Measurements from ENCODE around the gene ILK. TPM values are rescaled to one million over a fixed set of nuclear protein-coding genes. Genes with fewer than 3 reads are reported as not detected.
A peak's percentile ranks its signal among the peaks of the same experiment; 100 is the strongest.

Gene ILK
- total RNA-seq, 1 donor from 2014 or later = 92.4 TPM

DNA sequence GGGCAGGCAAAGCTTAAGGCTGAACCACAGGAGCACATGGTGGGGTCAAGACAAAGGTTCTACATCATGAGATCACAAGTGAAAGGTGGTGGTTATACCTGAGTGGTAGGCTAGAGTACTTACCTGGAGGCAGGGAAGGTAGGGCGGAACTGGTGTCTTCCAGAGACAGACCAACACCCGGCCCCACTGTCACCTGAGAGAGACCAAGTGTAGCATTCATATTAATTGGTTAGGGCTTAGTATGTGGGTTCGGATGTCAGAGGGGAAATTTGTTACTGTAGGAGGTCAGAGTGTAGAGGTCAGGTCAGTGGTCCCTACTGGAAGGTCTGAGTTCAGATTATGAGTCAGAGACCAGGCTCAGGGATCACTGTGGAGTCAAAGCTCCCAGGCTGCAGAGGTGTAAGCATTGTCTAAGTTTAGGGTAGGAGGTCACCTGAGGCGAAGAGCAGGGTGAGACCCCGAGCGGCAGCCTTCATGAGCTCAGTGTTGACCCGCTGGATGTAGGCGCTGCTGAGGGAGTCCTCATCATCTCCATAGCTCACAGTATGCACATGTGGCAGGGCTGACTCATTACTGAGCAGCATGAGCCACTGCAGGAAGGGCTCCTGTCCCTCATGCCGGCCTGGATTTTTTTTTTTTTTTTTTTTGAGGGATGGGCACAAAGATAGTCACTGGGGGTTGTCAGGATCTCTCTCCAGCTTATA lies 12.5 kb downstream of the ILK start:
- Mint-ChIP-seq H3K27me3 (no peaks in the 10 kb centered on the region), H3K4me1 (peaks cover 8% of the 10 kb centered on the region)
- no peak for DNase-seq

DNA sequence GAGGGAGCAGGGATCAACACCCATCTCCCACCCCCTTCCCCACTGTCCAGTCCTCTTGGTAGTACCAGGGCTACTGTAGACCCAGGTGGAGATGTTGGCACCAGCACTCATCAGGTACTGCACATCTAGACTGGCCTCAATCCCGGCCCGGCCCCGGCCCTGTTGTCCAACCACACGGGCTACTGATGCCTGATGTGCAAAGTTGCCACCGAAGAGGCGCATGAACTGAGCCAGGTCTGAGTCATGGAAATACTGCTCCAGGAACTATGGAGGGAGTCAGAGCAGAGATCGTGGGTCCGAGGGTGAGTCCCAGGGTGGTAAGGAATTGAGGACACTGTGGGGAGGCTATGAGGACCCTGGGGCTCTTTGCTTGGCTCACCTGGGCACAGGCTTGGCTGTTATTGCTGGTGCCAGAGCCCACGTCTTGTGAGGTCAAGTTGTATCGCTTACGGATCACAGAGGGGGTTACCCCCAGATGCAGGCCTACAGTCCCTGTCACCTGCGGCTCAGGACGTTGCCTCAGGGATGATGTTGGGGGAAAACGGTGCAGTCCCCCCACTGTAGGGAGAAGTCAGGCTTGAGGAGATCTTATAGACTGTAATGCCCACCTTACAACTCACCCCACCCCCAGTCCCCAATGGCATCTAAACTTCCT lies 13.1 kb downstream of the ILK start:
- peaks cover 3% of the 10 kb centered on the region for H3K4me1 Mint-ChIP-seq
- no peak for DNase-seq
- H3K36me3 Mint-ChIP-seq (ENCODE audit: low read depth) = peaks cover 22% of the 10 kb centered on the region
- H3K4me3 Mint-ChIP-seq = no peak overlapping the region
- no peaks in the 10 kb centered on the region for H3K27me3 Mint-ChIP-seq
- no peaks in the 10 kb centered on the region for H3K9me3 Mint-ChIP-seq
- no peak overlapping the region for H3K27ac Mint-ChIP-seq
- intact Hi-C loops (cut with micrococcal nuclease) = no loop called here

More for the DNA sequence above, 12.5 kb downstream of the ILK start:
- peaks cover 28% of the 10 kb centered on the region for H3K36me3 Mint-ChIP-seq (ENCODE audit: low read depth)
- H3K9me3 Mint-ChIP-seq = no peaks in the 10 kb centered on the region
- intact Hi-C loops (cut with micrococcal nuclease) = no loop called here
- H3K4me3 Mint-ChIP-seq = no peak overlapping the region
- no peak overlapping the region for H3K27ac Mint-ChIP-seq

DNA sequence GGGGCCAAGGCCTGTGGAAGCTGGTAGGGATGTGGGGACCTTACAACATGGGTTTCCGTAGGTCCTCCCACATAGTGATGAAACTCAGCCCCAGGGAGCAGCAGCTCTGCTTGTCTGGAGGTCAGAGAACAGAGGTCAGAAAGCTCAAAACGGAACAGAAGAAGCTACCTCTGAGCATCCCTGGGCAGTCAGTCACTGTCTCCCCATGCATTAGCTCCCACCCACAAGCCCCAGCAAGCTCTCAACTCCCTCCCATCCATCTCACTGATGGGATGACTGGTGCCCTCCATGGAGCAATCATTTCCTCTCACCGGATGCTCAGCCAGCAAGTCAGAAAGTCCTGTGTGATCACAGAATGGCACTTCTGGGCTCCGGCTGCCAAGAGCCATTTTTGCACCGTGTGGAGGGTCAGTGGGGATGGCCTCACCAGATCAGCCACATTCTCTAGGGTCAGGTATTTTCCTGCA lies 13.8 kb downstream of the ILK start:
- peaks cover 22% of the 10 kb centered on the region for H3K36me3 Mint-ChIP-seq (ENCODE audit: low read depth)
- H3K9me3 Mint-ChIP-seq = no peaks in the 10 kb centered on the region
- intact Hi-C loops (cut with micrococcal nuclease) = no loop called here
- H3K27ac Mint-ChIP-seq = peak overlapping the region; percentile 41
- no peak for DNase-seq
- peaks cover 3% of the 10 kb centered on the region for H3K4me1 Mint-ChIP-seq
- H3K4me3 Mint-ChIP-seq = no peak overlapping the region
- no peaks in the 10 kb centered on the region for H3K27me3 Mint-ChIP-seq

DNA sequence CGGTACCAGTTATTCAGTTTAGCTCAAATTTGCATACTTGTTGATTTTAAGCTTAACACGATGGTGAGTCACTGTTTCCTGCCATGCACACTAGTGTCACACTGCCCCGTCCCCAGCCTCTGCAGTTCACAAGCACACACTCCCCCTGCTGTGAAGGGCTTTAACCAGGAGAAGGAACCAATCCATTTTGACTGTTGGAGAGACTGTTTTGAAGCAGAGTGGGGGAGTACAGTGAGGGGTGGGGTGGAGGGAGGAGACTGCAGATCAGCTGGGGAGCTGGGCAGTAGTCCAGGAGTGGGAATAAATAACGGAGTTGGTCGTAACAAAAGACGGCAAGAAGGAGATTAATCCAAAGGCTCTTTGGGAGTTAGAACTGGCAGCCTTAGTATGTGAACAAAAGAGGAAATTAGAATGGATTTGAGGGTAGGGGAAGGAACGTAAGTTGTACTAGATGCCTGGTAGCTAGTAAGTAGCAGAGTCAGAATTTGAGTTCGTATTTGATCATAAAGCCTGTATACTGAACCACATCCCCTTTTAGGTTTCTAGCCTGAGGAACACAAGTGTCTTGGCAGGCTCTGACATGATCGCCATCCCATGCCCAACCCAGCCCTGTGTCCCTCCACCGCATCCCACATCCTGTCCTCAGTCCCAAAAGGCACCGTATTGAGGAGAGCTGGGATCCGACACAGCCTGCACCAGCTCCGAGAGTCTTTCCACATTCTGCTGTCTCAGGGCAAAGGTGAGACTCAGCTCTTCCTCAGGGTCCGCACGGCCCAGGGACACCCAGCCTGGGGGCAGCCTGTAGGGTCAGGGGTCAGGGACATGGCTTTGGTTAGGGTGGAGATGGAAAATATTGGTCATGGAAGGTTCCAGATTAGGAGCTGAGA lies 14.8 kb downstream of the ILK start:
- DNase-seq = peak; percentile 83
- no peaks in the 10 kb centered on the region for H3K9me3 Mint-ChIP-seq
- no peaks in the 10 kb centered on the region for H3K27me3 Mint-ChIP-seq
- H3K27ac Mint-ChIP-seq = no peak overlapping the region
- intact Hi-C loops (cut with micrococcal nuclease) = loop anchor here (1.0 to 2.0 kb wide), 4 partner anchors 7 to 65 kb away; partner anchors contain the start of genes ILK, MRPL17 and RRP8
- H3K36me3 Mint-ChIP-seq (ENCODE audit: low read depth) = peaks cover 22% of the 10 kb centered on the region
- H3K4me3 Mint-ChIP-seq = no peak overlapping the region
- peaks cover 3% of the 10 kb centered on the region for H3K4me1 Mint-ChIP-seq

DNA sequence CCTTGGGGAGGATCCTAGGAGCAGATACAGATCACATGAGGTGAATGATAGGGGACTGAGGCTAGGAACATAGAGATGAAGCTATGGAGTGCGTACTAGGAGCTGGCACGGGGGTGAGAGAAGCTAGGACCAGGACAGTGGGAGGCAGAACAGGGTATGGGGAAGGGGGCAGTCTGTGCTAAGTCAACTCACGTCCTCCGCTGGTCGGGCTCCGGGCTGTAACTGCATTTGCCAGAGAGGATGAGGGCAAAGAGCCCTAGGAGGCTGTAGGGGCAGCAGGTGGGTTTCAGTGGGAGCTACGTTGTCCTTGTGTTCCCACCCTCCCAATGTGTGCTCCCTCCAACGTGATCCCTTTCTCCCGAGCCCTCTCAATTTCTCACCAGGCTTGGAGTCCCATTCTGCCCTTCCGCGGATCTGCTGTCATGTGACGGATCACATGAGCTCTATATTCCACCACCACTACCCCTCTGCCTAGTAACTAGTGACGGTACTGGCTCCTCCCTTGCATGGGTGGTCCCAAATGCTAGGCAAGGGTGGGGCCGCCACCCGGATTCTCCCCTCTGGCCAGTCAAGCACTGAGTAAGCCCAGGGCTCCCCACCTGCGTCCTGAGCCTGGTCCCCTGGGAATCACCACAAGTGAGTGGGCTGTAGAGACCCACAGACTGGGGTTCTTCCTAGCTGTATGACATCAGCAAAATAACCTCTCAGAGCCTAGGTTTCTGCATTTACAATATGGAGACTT lies 15.6 kb downstream of the ILK start, which contains the start of gene TPP1:
Gene TPP1, minus strand, starts transcription at position 419 of the 742 bp plus-strand sequence. Its CDS starts 22 bp downstream, at position 397.
- H3K27ac Mint-ChIP-seq = no peak within 1 kb of the TSS
- H3K4me1 Mint-ChIP-seq = peaks cover 3% of the 10 kb centered on the region
- DNase-seq = peak; percentile 98
- no peaks in the 10 kb centered on the region for H3K27me3 Mint-ChIP-seq
- peaks cover 22% of the 10 kb centered on the region for H3K36me3 Mint-ChIP-seq (ENCODE audit: low read depth)
- no peaks in the 10 kb centered on the region for H3K9me3 Mint-ChIP-seq
- intact Hi-C loops (cut with micrococcal nuclease) = loop anchor here (1.0 to 2.0 kb wide), 4 partner anchors 8 to 64 kb away; partner anchors contain the start of genes ILK, MRPL17 and RRP8
- H3K4me3 Mint-ChIP-seq = no peak within 1 kb of the TSS

DNA sequence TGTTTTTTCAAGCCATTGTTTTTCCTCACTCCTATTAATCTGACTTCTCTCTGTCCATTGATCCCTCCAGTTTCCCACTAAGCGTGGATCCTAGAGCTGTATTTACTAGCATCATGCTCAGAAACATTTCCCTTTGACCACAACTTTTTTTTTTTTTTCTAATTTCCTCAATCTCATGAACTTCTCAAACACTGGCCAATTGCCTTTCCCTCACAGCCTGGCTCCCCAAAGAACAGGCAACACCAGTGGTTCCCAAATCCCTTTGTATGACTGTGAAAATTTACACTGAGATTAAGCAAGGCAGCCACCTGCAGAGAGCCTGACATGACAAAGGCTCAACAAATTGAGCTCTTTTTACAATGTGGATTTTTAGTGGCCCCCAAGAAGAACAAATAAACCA lies 17.1 kb downstream of the ILK start:
- H3K36me3 Mint-ChIP-seq (ENCODE audit: low read depth) = peaks cover 9% of the 10 kb centered on the region
- no peaks in the 10 kb centered on the region for H3K27me3 Mint-ChIP-seq
- no peak overlapping the region for H3K4me3 Mint-ChIP-seq
- H3K9me3 Mint-ChIP-seq = no peaks in the 10 kb centered on the region
- no peak for DNase-seq
- intact Hi-C loops (cut with micrococcal nuclease) = no loop called here
- H3K4me1 Mint-ChIP-seq = peaks cover 3% of the 10 kb centered on the region
- no peak overlapping the region for H3K27ac Mint-ChIP-seq

DNA sequence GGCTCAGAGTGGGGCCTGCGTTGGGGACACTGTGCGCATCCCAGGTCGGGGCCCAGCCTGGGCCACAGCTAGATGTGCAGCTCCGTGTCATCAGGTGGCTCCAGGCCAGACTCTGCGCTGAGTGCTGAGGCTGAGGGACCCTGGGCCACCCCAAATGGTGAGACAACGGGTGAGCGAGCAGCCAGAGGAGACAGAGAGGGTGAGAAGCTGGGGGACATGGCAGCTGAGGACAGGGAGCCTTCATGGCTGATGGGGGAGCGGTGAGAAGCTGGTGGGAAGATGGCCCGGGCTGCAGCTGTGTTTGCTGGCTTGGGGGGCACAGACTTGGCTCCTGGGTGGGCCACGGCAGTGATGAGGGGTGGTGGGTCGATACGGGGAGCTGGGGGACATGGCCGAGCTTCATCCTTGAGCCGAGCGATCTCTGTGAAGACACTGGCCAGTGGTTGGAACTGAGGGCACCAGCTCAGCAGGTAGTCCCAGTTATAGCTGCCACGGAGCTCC lies 18.2 kb downstream of the ILK start:
- no peaks in the 10 kb centered on the region for H3K9me3 Mint-ChIP-seq
- no peak overlapping the region for H3K27ac Mint-ChIP-seq
- no peak for DNase-seq
- no peak overlapping the region for H3K4me3 Mint-ChIP-seq
- intact Hi-C loops (cut with micrococcal nuclease) = no loop called here
- no peaks in the 10 kb centered on the region for H3K27me3 Mint-ChIP-seq
- H3K36me3 Mint-ChIP-seq (ENCODE audit: low read depth) = peaks cover under 1% of the 10 kb centered on the region
- peaks cover 4% of the 10 kb centered on the region for H3K4me1 Mint-ChIP-seq

DNA sequence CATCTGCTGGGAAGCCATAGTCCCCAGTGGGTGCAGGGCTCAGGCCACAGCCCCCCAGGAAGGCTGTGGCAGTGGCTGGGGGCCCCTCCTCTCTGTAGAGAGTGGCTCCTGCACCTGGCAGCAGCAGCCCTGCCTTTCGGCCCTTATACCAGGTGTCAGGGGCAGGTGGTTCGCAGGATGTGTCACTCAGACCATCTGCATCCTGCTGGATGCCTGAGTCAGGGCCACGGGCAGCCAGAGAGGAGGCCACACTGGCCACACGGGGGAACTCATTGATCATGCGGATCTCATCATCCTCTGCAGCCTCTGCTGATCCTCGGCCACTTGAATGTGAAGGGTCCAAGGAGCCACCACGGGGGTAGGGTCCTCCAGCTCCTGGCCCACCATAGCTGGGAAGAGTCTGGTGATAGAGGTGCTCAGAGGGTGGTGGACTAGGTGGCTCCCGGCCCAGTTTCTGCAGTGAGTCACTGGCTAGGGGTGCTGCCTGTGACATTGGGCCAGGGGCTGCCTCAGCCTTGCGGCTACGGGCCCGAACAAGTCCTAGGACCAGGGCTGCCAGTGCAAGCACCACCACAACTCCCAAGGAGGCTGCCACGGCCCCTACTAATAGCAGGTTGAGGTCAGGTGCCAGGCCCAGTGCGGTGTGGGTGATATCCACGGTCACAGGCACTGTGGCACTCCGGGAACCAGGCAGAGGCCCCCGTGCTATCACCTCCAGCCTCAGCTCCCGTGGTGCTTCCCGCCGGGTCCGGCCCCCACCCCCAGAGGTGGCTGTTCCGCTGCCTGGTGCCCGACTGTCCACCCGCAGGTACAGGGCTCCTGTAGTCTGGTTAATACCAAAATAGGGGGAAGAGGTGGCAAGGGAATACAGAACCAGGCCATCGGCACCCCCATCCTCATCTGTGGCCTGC lies 18.9 kb downstream of the ILK start:
- no peaks in the 10 kb centered on the region for H3K27me3 Mint-ChIP-seq
- peaks cover 9% of the 10 kb centered on the region for H3K4me1 Mint-ChIP-seq

DNA sequence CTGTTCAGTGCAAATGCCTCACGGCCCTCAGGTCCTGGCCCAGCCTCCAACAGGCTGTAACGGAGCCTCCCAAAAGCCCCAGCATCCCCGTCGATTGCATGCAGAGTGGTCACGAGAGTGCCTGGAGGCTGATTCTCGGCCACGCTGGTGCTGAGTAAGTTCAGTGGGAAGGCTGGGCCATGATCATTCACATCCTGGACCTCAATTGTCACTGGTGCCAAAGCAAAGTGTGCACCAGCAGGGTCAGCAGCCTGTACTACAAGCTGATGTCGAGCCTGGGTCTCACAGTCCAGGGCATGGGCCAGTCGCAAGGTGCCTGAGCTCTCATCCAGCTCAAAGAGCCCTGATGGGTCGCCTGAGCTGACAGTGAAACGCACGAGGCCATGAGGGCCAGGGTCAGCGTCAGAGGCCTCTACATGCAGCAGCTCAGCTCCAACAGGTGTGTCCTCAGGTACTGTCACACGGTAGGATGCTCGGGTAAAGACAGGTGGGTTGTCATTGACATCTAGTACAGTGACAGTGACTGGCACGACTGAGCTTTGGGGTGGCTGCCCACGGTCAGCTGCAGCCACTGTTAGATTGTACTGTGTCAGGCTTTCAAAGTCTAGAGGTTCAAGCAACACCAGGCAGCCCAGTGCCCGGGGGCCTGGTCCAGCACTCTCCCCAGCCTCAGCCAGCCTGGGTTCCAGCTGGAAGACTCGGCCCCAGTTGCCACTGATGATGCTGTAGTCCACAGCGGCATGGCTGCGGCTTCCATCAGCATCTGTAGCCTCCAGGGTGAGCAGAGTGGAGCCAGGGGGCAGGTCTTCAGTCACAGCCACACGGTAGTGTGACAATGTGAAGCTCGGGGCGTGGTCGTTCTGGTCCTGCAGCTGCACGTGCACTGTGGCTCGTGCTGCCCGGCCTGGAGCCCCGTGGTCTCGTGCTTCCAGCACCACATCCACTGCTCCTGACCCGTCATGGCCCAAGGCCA lies 20.1 kb downstream of the ILK start:
- Mint-ChIP-seq H3K9me3 (no peaks in the 10 kb centered on the region), H3K27me3 (no peaks in the 10 kb centered on the region), H3K27ac (no peak overlapping the region), H3K4me3 (no peak overlapping the region), H3K36me3 (ENCODE audit: low read depth) (no peaks in the 10 kb centered on the region), H3K4me1 (peaks cover 16% of the 10 kb centered on the region)
- no peak for DNase-seq
- intact Hi-C loops (cut with micrococcal nuclease) = no loop called here

More for the DNA sequence above, 18.9 kb downstream of the ILK start:
- H3K4me3 Mint-ChIP-seq = no peak overlapping the region
- no peak overlapping the region for H3K27ac Mint-ChIP-seq
- DNase-seq = no peak
- intact Hi-C loops (cut with micrococcal nuclease) = no loop called here
- no peaks in the 10 kb centered on the region for H3K36me3 Mint-ChIP-seq (ENCODE audit: low read depth)
- H3K9me3 Mint-ChIP-seq = no peaks in the 10 kb centered on the region

DNA sequence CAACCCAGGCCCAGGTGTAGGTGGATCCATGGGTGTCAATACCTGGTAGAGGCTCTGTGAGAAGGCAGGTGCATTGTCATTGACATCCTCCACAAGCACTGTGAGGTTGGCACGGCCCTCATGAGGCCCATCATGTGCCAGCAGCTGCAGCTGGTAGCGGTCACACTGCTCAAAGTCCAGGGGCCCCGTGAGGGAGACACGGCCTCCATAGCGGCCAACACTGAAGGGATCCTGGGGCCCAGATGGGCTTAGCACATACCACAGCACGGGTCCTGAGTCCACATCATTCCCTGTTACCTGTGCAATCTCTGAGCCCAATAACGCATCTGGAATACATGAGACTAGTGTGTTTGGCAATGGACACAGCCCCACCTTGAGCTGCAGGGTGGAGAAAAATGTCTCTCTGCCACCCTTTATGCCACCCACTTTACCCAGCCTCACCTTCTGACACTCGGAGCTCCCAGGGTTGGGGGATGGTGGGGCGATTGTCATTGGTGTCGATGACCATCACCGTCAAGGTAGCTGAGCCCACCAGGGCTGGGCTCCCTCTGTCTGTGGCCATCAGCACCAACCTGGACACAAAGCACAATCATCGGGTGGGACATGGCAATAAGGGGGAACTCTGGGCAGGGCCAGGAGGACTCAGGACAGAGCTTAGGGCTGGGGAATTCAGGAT lies 21.7 kb downstream of the ILK start:
- Mint-ChIP-seq H3K27me3 (no peaks in the 10 kb centered on the region), H3K4me3 (no peak overlapping the region), H3K4me1 (peaks cover 16% of the 10 kb centered on the region), H3K27ac (no peak overlapping the region), H3K36me3 (ENCODE audit: low read depth) (no peaks in the 10 kb centered on the region), H3K9me3 (no peaks in the 10 kb centered on the region)
- intact Hi-C loops (cut with micrococcal nuclease) = no loop called here
- DNase-seq = no peak

DNA sequence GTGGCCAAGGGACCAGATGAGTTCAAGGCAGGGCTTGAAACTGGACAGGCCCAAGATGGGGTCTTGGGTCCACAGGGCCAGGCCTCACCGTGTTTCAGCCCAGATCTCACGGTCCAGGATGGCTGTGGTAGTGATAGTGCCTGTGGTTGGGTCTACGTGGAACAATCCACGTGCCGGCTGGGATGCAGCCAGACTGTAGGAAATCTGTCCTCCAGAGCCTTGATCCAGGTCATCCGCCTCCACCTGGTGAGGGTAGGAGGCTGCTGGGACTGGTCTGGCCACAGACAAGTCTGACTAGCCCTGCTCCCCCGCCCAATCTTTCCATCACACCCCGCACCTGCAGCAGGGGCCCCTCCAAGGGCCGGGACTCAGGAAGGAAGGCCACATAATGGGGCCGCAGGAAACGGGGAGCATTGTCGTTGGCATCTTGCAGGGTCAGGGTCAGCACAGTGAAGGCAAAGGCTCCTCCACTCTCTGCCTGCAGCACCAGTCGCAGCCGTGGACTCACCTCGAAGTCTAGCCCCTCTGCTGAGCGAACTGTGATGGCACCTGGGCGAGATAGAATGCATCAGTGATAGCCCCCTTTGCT lies 22.4 kb downstream of the ILK start:
- Mint-ChIP-seq H3K27ac (no peak overlapping the region), H3K4me1 (peaks cover 16% of the 10 kb centered on the region), H3K4me3 (no peak overlapping the region), H3K9me3 (no peaks in the 10 kb centered on the region), H3K27me3 (no peaks in the 10 kb centered on the region), H3K36me3 (ENCODE audit: low read depth) (no peaks in the 10 kb centered on the region)
- no peak for DNase-seq
- intact Hi-C loops (cut with micrococcal nuclease) = no loop called here

Measured in activated CD4-positive, alpha-beta T cell treated with anti-CD3 and anti-CD28 coated beads, Interleukin-2, amount 10 ng/mL, durations not matched to agents 24 days and 14 days (primary cell).